ENCODE results near the gene LARGE1. TPM values are rescaled to one million over a fixed set of nuclear protein-coding genes. Genes with fewer than 3 reads are reported as not detected.

LARGE1 gene
- total and polyA plus RNA-seq, 2 of the 8 experiments (the other 6 are each of a cell fraction or from before 2014, with no cell fraction given) = 43.7 to 83.0 TPM

- TF ChIP-seq ZNF274 (IDR thresholded peaks at IDR 0.05; ENCODE audit: borderline replicate concordance, extremely low read depth, low read length) (no peak), MAX (IDR thresholded peaks at IDR 0.05) (no peak), SIX5 (IDR thresholded peaks at IDR 0.05; ENCODE audit: low read depth, low read length) (no peak), CHD2 (IDR thresholded peaks at IDR 0.05; ENCODE audit: low read length) (no peak), EZH2 (IDR thresholded peaks at IDR 0.05; ENCODE audit: low read depth, low read length, severe bottlenecking) (no peak), HDAC6 (IDR thresholded peaks at IDR 0.05; ENCODE audit: low read depth, low read length) (no peak), CBX8 (IDR thresholded peaks at IDR 0.05; ENCODE audit: borderline replicate concordance, low read depth, low read length) (no peak), EP300 (IDR thresholded peaks at IDR 0.05; ENCODE audit: borderline replicate concordance in 1 of 2, low read depth in 2 of 2, low read length in 2 of 2) (no peak), BRCA1 (IDR thresholded peaks at IDR 0.05; ENCODE audit: low read depth, low read length) (no peak)
- DNase-seq (ENCODE audit: low read depth in 1 of 2, low spot score in 2 of 2) (no peak), FAIRE-seq (no peak)
- H3K9ac ChIP-seq (replicated peaks in 1 of 4; ENCODE audit: extremely low read depth in 1 of 4, low read depth in 3 of 4, low read length in 3 of 4) = no peak overlapping the region
- H3K27ac ChIP-seq (ENCODE audit: low read depth, low read length) = no peak overlapping the region
- no peak overlapping the region for H2BK15ac ChIP-seq (ENCODE audit: low read length)
- no peak overlapping the region for H3K4me2 ChIP-seq (ENCODE audit: insufficient read depth in 1 of 2, low read depth in 2 of 2, low read length in 2 of 2)
- no peak overlapping the region for H3K56ac ChIP-seq (replicated peaks; ENCODE audit: insufficient read length, low read depth, low read length)
- no peak overlapping the region for H3K14ac ChIP-seq (ENCODE audit: insufficient read length)
- H2BK5ac ChIP-seq (ENCODE audit: low read depth, low read length) = no peak overlapping the region
- H3K18ac ChIP-seq (ENCODE audit: extremely low read depth, low read length) = no peak overlapping the region
- no peak overlapping the region for H2AK5ac ChIP-seq (ENCODE audit: low read depth, low read length)
- H3K36me3 ChIP-seq (ENCODE audit: control insufficient read depth in 2 of 4, insufficient read depth in 4 of 4, low read length in 3 of 4) = no peaks in the 10 kb centered on the region
- no peak overlapping the region for H2BK12ac ChIP-seq (ENCODE audit: low read depth, low read length)
- no peak overlapping the region for H3K4ac ChIP-seq (replicated peaks; ENCODE audit: insufficient read length, low read depth, low read length)
- no peaks in the 10 kb centered on the region for H3K79me2 ChIP-seq (ENCODE audit: control insufficient read depth in 1 of 2, insufficient read depth in 2 of 2, low read length in 2 of 2)
- no peaks in the 10 kb centered on the region for H3K23me2 ChIP-seq (ENCODE audit: low read depth, low read length)
- no peak overlapping the region for H2AFZ ChIP-seq (ENCODE audit: low read length)
- no peak overlapping the region for H2BK120ac ChIP-seq (replicated peaks; ENCODE audit: low read depth, low read length)
- H3K27me3 ChIP-seq (replicated peaks in 1 of 4; ENCODE audit: control insufficient read depth in 3 of 4, extremely low read depth in 1 of 4, insufficient read depth in 3 of 4, low read length in 3 of 4) = no peaks in the 10 kb centered on the region
- H3K4me3 ChIP-seq (ENCODE audit: extremely low read depth in 1 of 4, insufficient read depth in 2 of 4, low read depth in 3 of 4, low read length in 4 of 4) = no peak overlapping the region
- no peak overlapping the region for H2BK20ac ChIP-seq (ENCODE audit: low read length)
- H3K23ac ChIP-seq (ENCODE audit: insufficient read length) = no peak overlapping the region
- H3K9me3 ChIP-seq (ENCODE audit: insufficient read depth in 2 of 2, low read depth in 1 of 2, low read length in 1 of 2) = no peaks in the 10 kb centered on the region
- no peaks in the 10 kb centered on the region for H3K4me1 ChIP-seq (replicated peaks in 1 of 4; ENCODE audit: control insufficient read depth in 3 of 4, insufficient read depth in 4 of 4, low read length in 3 of 4)
- ChIA-PET CTCF (ENCODE audit: partially characterized antibody) (no interaction called here), POLR2A (ENCODE audit: partially characterized antibody) (no interaction called here)
- H3K79me1 ChIP-seq (ENCODE audit: low read depth, low read length) = no peaks in the 10 kb centered on the region; the same call in 1 of the 2 replicates
- no peak overlapping the region for H4K91ac ChIP-seq (replicated peaks; ENCODE audit: insufficient read length, low read length)
- H4K20me1 ChIP-seq (replicated peaks in 1 of 2; ENCODE audit: control insufficient read depth in 1 of 2, insufficient read depth in 2 of 2, low read length in 2 of 2) = peaks cover 0 to 2% of the 10 kb centered on the region in 2 experiments
- H4K5ac ChIP-seq (ENCODE audit: insufficient read length, low read depth, low read length) = no peak overlapping the region
- H4K8ac ChIP-seq (ENCODE audit: extremely low read depth, insufficient read depth, low read length) = no peak overlapping the region
These were observed 529.0 kb downstream of the LARGE1 start for GRCh38 chr22:33391298-33391697.
